ENCODE results near the gene ADRA2B.
"Not testable (repeated sequence)": the region's sequence is repeated elsewhere in the genome, so short reads cannot be mapped to it uniquely, and the experiment has no call there.

Gene ADRA2B

DNA sequence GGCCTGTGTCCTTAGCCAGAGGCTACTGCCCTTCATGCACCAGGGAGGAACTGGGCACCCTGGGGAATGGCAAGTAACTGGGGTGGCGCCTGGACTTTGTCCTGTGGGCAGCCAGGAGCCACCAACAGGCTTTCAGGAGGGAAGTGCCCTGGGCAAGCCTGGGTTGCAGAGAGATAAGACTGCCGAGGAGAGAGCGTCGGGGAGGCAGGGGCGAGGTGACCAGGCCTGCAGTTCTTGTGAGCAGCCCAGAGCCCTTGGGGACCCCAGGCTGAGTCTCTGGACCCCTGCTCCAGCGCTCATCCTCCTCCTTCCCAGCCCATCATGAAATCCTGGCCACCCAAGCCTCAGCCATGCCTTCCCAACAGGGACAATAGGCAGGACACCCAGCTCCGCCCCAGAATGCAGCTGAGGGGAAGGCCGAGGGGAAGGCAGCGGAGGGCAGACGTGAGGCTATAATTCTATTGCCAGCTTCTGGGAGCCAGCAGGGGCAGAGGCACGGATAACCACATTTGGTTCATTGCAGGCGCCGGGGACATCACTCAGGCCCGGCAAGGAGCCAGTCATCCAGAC is 25.1 kb downstream of the ADRA2B start:
- no peak for DNase-seq (ENCODE audit: low read depth in 1 of 2, low spot score in 1 of 2)

DNA sequence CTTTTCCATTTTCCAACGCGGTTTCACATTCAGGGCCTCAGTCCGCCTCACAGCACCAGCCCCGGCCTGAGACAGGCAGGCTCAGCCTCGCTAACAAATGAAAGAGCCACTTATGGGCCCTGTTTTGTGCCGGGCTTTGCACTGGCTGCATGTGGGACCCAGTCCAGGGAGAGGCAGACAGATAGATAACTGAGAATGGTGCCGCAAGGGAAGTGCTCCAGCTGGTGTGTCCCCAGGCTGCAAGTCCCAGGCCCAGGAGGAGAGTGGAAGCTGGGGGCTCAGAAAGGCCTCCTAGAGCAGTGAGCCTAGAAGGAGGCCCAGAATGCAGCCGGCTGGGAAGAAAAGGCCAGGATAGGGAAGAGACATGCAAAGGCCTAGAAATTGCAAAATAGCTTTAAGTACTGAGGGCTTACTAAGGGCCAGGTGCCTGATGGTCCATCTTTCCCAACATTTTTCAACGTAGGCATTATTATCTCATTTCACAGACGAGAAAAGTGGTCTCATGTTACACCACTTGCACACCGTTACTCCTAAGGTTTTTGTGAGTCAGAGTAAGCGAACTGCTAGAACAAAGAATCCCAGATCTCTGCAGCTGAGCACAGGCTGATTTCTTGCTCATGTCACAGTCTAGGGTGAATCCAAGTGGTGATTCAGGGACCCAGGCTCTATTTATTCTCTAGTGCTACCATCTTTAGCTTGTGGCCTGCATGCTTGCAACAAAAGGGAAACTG is 26.0 kb downstream of the ADRA2B start:
- no peak for DNase-seq (ENCODE audit: low read depth in 1 of 2, low spot score in 1 of 2)

DNA sequence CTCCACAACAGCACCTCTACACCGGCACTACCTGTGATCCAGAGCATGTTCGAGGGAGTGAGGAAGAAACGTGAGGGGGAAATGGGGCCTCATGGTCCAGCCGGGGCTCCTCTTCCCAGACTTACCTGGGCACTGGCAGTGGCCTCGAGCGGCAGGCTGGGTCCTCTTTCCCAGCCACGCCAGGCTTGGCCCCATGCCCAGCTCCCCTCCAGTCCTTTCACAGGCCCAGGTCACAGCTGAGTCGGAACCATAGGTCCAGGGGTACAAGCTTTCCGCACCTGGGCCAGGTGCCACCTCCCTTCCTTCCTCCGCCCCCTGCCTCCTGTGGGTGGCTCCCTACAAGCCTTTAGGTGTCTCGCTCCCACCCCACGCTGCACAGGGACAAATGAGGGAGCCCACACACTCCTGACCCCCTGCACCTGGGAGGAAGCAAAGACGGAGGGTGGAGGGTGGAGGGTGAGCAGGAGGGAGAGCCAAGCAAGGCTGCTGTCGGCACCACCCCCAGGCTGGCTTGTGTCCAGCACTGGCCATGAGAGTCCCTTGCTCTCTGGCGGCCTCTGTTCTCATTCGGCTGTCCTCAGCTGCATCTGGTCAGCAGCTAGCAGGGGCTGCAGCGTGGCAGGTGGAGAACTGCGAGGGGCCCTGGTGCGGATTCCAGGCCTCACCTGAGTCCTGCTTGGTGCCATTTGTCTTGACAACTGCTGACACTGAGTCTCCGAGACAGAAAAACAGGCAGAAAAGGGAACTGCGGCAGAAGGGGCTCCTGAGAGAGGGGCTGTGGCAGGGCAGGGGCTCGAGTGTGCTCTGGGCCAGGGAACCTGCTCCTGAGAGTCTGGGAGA is 26.8 kb downstream of the ADRA2B start:
- DNase-seq (ENCODE audit: low read depth in 1 of 2, low spot score in 1 of 2), result no peak

DNA sequence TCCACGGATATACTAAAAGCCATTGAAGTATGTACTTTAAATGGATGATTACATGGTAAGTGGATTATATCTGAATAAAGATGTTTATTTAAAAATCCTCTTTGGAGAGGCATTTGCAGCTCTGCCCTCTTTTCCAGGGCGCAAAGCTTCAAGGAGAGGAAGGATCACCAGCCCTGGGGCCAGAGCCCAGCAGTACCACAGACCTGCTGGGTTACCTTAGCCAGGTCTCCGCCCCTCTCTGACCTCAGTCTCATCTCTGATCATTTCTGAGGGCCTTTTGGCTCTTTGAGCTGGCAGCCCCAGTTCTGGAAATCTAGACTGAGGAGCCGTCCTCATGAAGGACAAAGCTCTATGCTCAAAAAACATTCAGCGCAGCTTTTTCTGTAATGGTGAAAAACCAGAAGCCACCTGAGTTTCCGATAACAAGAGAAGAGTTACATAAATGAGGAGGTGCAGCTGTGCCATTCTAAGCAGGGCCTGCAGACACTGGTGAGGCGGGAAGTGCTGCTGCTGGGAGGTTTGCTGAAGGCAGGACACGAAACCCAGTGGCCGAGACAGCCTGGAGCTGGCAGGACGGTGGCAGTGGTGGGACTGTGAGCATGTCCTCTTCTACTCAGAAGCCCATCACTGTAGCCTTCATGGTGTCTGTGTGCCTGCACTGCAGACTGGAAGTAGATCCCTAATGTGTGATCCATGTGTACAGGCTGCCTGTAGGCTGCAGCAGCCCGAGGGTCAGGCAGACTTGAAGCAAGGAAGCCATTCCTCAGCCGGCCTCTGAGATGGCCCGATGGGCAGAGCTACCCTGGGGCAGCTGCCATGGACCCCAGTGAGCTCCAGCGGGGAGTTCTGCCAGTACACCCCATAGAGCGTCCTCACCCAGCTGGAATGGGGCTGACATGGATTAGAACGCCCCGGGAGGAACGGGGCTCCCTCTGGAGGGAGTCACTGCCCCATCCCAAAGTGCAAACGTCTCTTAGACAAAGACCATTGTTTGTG is 27.7 kb downstream of the ADRA2B start:
- no peak for DNase-seq (ENCODE audit: low read depth in 1 of 2, low spot score in 1 of 2)

DNA sequence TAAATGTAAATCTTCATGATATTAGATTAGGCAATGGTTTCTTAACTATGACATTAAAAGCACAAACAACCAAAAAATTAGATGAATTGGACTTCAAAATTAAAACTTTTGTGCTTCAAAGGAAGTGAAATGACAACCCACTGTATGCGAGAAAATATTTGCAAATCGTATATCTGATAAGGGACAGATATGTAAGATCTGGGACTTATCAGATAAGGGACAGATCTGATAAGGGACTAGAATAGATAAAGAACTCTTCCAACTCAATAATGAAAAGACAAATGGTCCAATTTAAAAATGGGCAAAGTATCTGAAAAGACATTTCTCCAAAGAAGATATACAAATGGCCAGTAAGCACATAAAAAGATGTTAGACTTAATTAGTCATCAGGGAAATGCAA is 29.2 kb downstream of the ADRA2B start:
- no peak for DNase-seq (ENCODE audit: low read depth in 1 of 2, low spot score in 1 of 2)

DNA sequence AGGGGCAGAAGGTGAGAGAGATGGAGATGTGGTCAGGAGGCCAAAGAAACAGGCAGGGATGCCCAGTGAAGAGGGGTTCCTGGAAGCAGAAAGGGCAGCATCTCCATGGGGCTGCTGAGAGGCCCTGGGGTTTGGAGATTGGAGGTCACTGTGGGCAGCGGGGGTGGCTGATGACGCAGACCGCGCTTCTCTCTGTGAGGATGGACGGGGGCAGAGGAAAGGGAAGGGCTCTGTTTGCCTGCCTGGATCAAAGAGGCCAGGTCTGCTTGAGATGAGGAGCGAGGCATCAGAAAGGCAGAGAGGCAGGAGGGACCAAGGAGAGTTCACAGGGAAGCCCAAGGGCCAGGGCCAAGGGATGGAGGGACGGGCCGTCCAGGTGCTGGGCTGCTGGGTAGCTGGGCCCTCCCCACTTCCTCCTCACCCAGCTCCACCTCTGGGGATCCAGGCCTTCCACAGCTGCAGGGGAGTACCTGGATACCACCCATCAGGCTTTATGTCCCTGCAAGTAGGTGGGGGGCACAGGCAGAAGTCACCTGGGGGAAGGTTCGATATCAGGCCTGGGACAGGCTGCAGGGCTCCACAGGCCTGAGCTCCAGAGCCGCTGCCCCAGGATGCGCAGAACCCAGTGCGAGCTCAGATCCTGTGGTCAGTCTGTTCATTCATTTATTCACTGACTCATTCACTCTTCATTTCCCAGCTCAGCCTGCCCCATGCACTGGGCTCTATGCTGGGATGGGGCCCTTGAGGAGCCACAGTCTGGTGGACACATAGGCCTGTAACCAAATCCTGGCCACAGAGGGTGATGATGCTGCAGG is 30.6 kb downstream of the ADRA2B start:
- DNase-seq (ENCODE audit: low read depth in 1 of 2, low spot score in 1 of 2), result no peak

DNA sequence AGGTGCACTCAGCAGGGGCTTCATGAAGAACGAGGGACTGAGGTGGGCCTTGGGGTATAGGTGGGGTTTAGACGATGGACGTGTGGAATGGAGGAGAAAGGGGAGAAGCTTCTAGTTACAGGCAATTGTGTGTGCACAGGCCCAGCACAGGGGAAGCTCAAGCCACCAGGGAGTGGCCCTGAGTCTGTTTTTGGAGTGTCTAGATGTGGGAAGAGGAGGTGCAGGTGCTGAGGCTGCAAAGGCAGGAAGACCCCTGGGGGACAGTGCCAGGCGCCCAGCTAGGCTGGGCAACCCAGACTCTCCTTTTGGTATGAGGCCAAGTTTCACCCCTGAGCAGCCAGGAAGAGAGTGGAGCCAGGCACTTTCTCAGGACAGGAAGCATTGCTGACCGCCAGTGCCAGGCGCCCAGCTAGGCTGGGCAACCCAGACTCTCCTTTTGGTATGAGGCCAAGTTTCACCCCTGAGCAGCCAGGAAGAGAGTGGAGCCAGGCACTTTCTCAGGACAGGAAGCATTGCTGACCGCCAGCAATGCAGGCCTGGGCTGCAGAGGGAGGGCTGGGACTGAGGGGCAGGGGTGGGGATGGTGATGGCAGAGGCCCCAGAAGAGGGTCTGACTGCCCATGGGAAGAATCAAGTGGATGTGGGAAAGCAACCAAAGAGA is 31.4 kb downstream of the ADRA2B start:
- DNase-seq (ENCODE audit: low read depth in 1 of 2, low spot score in 1 of 2), result not testable (repeated sequence)

DNA sequence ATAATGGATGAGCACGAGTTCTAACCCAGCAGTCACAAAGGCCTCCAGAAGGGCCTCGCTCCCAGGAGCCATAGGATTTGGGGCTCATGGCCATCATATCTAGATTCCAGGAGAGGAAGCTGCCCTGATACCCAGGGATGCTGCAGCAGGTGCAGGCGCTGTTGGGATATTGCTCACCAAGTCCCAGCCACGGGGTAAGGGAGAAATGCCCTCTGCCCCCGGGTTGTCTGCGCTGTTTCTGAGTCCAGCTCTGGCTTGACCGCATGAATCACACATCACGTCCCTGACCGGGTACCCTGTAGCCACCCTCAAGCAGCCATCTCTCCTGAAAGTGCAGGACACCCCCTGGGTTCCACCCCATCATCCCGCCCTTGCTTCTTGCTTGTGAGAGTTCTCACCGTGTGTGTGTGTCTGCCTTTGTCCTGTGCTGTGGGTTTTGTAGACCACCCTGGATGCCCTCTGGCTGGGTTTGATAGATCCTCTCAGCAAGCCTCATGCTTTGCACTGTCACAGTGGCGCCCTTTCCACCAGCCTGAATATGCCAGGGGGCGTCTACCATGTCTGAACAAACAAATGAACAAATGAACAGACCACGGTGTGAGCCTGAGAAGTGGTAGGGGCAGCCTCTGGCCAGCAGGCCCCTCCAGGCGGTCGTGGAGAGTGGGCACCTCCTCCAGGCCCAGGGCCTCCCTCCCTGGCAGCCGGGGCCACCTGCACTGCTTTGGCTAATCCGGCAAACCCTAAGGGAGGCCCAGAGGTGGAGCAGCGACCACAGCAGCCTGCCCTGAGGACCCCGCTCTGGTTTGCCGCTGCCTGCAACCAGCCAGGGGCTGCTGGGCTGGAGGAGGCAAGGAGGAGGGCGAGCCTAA is 32.1 kb downstream of the ADRA2B start:
- DNase-seq (ENCODE audit: low read depth in 1 of 2, low spot score in 1 of 2), result no peak

DNA sequence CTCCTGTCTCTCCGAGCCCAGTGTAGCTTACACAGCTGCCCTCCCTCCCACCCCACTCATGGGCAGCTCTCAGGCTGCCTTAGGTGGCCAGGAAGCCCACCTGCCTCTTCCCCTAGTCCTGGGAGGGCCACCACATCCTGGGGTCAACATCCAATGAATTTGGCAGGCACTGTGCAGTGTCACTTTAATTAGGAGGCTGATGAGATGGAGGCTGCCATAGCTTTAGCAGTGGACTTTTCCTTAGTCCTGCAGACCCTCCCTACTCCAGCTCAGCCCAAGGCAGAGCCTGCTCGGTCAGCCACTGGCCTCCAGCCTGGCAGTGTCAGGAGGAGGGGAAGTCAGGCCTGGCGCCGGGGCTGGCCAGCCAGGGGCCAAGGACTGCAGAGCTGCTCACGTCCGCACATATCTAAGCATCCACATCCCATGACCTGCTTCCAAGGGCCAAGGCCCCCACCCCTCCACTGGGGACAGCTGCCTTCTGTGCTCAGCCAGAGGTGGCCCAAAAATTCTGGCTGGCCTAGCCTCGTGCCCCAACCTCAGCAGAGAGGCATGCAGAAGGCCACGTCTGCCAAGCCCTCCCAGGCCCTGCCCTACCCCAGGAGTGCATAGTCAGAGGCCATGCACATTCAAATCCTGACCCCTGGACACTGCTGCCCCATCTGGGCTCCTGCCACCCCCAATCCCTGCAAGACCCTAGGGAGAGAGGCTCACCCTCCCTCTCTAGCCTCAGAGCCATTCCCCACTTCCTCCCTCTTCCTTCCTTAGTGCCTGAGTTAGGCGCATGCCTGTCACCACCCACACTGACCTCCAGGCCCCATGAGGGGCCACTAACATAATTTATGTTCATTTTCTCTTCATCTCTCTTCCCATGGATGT is 33.1 kb downstream of the ADRA2B start:
- no peak for DNase-seq (ENCODE audit: low read depth in 1 of 2, low spot score in 1 of 2)

DNA sequence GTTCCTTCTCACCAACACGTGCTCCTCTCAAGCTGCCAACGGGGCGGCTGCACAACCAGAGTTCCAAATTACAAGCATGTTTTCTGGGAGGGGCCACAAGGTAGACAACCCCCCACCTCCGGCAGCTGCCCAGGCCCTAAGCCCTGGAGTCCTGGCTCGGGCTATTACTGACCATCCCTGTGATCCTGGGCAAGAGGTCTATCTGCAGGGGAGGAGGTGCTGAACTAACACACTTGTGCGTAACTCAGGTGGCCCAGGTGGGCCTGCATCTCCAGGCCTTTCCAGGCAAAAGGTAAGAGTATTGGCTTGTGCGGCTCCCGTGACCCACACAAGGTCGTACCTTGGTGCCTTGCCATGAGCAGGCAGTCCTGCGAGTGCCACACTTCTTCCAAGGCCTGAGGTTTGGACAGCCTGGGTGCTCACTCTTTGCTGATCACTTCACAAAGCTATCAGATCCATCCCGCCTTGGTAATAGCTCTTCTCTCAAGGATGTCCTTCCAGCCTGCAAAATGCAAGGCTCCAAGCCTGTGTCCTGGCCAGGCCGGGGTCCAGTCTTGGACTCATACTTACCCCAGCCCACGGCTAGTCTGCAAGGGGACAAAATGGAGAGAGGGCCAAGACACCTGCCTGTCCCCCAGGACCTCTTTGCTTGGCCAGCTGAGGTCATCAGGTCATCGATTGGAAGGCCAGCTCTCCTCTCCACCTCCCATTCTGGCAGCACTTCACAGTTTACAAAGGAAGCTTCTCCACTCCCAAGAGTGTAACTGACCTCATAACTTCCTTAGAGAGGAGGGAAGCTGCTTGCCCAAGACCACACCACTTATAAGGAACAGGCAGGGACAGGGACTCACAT is 33.9 kb downstream of the ADRA2B start:
- DNase-seq (ENCODE audit: low read depth in 1 of 2, low spot score in 1 of 2), result no peak

DNA sequence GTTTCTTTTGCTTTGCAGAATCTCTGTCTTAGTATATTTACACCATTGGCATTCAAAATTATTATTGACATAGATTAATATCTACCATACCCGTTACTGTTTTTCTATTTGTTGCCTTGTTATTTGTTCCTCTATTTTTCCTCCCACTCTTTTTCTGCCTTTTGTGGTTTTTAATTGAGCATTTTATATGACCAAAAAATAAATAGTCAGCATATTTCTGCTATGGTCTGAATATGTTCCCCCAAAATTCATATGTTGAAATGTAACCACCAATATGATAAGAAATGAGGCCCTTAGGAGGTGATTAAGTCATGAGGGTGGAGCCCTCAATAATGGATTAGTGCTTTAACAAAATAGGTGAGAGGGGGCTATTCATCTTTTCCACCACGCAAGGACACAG is 35.3 kb downstream of the ADRA2B start:
- DNase-seq (ENCODE audit: low read depth in 1 of 2, low spot score in 1 of 2), result no peak

DNA sequence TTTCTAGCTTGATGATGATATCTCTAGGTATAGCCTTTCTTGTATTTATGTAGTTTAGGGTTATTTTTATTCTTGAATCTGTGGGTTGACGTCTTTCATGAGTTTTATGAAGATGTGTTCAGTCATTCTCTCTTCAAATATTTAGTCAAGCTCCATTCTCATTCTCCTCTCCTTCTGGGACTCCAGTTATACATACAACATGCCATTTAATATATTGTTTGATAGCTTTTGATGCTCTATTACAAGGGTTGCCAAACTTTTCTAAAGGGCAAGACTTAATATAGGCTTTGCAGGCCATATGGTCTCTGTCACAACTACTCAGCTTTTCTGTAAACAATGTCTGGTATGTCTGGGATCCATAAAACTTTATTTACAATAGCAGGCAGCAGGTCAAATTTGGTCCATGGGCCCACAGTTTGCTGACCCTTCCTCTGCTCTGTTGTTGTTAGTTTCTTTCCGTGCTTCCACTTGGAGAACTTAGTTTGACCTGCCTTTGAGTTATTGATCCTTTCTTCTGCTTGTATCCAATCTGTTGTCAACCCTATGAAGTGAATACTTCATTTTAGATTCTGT is 41.1 kb downstream of the ADRA2B start:
- no peak for DNase-seq (ENCODE audit: low read depth in 1 of 2, low spot score in 1 of 2)

DNA sequence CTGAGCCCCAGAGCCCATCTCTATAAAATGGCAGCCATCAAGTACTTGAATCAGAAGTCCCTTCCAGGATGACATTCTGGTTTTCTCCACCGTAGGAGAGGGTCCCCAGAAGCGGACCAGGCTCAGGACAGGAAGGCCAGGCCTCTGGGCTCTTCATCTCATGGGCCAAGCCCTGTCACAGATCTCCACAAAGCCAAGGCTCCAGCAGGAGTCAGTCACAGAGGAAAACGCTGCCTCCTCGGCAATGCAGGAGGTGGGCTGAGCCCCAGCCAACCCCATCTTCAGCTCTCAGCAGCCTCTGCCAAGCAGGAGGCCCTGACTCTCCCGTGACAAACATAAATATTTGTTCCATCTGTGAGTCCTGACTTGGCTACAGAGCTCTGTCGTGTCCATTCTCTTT is 42.2 kb downstream of the ADRA2B start:
- no peak for DNase-seq (ENCODE audit: low read depth in 1 of 2, low spot score in 1 of 2)

DNA sequence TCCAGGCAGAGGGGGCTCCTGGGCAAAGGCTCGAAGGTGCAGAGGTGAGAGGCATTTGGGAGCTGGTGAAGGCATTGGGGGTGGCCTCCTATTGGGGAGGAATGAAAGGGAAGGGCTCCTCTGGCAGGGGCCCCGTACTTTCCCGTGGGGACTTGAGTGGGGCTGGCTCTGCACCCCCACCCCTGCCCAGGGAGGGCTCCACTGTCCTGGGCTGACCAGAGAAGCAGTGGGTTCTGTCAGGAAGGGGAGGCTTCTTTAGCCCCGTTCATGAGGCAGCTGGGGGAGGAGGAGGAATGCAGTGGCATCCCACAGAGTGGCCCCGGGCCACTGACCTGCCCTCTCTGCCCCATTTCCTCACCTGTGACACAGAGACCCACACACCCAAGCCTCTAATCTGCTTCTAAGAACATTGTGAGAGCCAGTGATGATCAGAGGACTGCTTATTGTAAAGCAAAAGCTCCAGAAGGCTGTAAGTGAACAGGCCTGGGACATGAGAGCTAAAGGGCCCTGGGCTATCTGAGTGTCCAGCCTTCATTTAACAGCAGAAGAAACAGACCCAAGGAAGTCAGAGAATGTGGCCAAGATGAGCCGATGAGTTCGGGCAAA is 43.1 kb downstream of the ADRA2B start:
- no peak for DNase-seq (ENCODE audit: low read depth in 1 of 2, low spot score in 1 of 2)

DNA sequence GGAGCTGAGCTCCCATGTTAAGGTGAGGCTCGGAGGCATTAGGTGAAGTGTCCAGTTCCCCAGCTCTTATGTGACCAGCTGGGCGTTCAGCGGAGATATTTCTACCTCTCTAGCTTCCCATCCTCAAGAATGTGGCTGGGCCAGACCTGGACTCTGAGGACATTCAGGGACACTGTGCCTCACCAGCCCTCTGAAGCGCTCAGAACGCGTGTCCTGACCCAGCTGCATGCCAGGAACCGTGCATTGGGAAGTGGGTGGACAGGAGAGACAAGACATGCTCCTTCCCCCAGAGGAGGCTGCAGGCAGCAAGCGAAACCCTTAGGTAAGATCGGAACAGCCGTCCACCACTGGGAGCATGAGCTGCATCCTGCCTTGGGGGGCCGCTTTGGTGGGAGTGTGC is 43.6 kb downstream of the ADRA2B start:
- no peak for DNase-seq (ENCODE audit: low read depth in 1 of 2, low spot score in 1 of 2)

DNA sequence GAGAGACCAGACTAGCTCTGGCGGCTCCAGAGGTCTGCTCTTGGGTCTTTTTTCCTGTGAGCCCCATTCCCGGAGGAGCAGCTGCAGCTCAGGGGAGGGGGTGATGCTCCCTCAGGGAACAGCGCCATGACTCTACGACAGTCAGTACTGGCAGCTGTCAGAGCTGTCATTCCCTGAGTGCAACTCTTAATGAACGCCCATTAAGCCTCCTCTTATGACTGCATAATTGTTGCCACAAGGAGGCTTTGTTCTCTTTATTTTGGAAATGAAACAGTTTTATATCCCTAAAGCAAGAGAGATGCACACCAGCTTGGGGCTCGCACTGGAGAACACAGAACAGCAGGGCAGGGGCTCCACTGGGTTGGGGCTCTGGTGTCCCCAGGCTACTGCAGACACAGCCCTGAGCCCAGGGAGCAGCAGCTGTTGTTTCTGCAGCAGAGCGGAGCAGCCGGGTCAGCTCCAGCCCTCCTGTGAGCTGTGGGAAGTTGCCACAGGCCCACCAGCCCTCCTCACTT is 44.3 kb downstream of the ADRA2B start:
- DNase-seq (ENCODE audit: low read depth in 1 of 2, low spot score in 1 of 2), result not testable (repeated sequence)

Measured in activated CD4-positive, alpha-beta T cell treated with anti-CD3 and anti-CD28 coated beads, Interleukin-2, amount 50 U/mL, for 24 hours (primary cell).